Memory B cell (primary cell): Measurements from ENCODE around the gene CYP27A1.
A peak's percentile ranks its signal among the peaks of the same experiment; 100 is the strongest.

Experiments
- ATAC-seq: fragments of 150-1000 bp; cut with Tn5 transposase; 2 replicates; pipeline ENCODE4 v1.10.0; 2021; ENCODE audit warnings: low read depth, mild to moderate bottlenecking, moderate library complexity
- DNase-seq, 2 donors: peaks; one replicate each; pipeline ENCODE4 v3.0.0; 2022; ENCODE audit warnings: low spot score in 2 of 2
- H3K27ac Mint-ChIP-seq: one replicate; pipeline ENCODE4 v1.8.0; 2022; ENCODE audit warnings: mild to moderate bottlenecking, moderate library complexity, mixed read lengths
- H3K27me3 Mint-ChIP-seq: one replicate; pipeline ENCODE4 v1.8.0; 2022; ENCODE audit warnings: mixed read lengths
- H3K36me3 Mint-ChIP-seq: one replicate; pipeline ENCODE4 v1.8.0; 2022; ENCODE audit warnings: mild to moderate bottlenecking, mixed read lengths
- H3K4me1 Mint-ChIP-seq: one replicate; pipeline ENCODE4 v1.8.0; 2022; ENCODE audit warnings: mixed read lengths
- H3K4me3 Mint-ChIP-seq: one replicate; pipeline ENCODE4 v1.8.0; 2022; ENCODE audit warnings: mild to moderate bottlenecking, moderate library complexity, mixed read lengths
- H3K9me3 Mint-ChIP-seq: one replicate; pipeline ENCODE4 v1.8.0; 2022; ENCODE audit warnings: mixed read lengths

The CYP27A1 gene

GRCh38 chr2:218858671-218859555 lies 77.0 kb downstream of the CYP27A1 start:
- no peak overlapping the region for H3K27ac Mint-ChIP-seq
- peaks cover 12% of the 10 kb centered on the region for H3K4me1 Mint-ChIP-seq
- ATAC-seq: no peak
- peaks cover 52% of the 10 kb centered on the region for H3K27me3 Mint-ChIP-seq
- H3K4me3 Mint-ChIP-seq: peak overlapping the region; percentile 62
- H3K9me3 Mint-ChIP-seq: no peaks in the 10 kb centered on the region
- no peak for DNase-seq
- no peaks in the 10 kb centered on the region for H3K36me3 Mint-ChIP-seq

- H3K9me3 Mint-ChIP-seq: no peaks in the 10 kb centered on the region
- DNase-seq (no peak), ATAC-seq (peak; percentile 50)
- H3K27me3 Mint-ChIP-seq: peaks cover 50% of the 10 kb centered on the region
- peak within 1 kb of the TSS; percentile 79 for H3K4me3 Mint-ChIP-seq
- no peaks in the 10 kb centered on the region for H3K36me3 Mint-ChIP-seq
- peaks cover 12% of the 10 kb centered on the region for H3K4me1 Mint-ChIP-seq
- H3K27ac Mint-ChIP-seq: peak within 1 kb of the TSS; percentile 40
Measured at GRCh38 chr2:218859556-218859987, 77.6 kb downstream of the CYP27A1 start, which contains the start of gene WNT6. Gene WNT6 (plus strand): TSS chr2:218859805. CDS start chr2:218860038, 233 bp downstream.

- ATAC-seq (peak; percentile 19), DNase-seq (no peak)
- Mint-ChIP-seq H3K27ac (peak overlapping the region; percentile 40), H3K36me3 (no peaks in the 10 kb centered on the region), H3K27me3 (peaks cover 46% of the 10 kb centered on the region), H3K4me3 (peak overlapping the region; percentile 79), H3K9me3 (no peaks in the 10 kb centered on the region), H3K4me1 (peaks cover 12% of the 10 kb centered on the region)
Measured at GRCh38 chr2:218859988-218860831, 78.3 kb downstream of the CYP27A1 start.

GRCh38 chr2:218860950-218861381 lies 79.0 kb downstream of the CYP27A1 start:
- no peak for ATAC-seq

GRCh38 chr2:218861645-218862318 lies 79.8 kb downstream of the CYP27A1 start:
- no peak for ATAC-seq
- H3K9me3 Mint-ChIP-seq: no peaks in the 10 kb centered on the region
- H3K4me1 Mint-ChIP-seq: peaks cover 12% of the 10 kb centered on the region
- peaks cover 40% of the 10 kb centered on the region for H3K27me3 Mint-ChIP-seq
- no peaks in the 10 kb centered on the region for H3K36me3 Mint-ChIP-seq
- no peak for DNase-seq
- H3K4me3 Mint-ChIP-seq: no peak overlapping the region
- H3K27ac Mint-ChIP-seq: no peak overlapping the region

More at GRCh38 chr2:218860950-218861381, 79.0 kb downstream of the CYP27A1 start:
- Mint-ChIP-seq H3K27me3 (peaks cover 44% of the 10 kb centered on the region), H3K27ac (no peak overlapping the region), H3K4me3 (peak overlapping the region; percentile 13), H3K9me3 (no peaks in the 10 kb centered on the region), H3K36me3 (no peaks in the 10 kb centered on the region), H3K4me1 (peaks cover 12% of the 10 kb centered on the region)
- no peak for DNase-seq

GRCh38 chr2:218863021-218863520 lies 81.1 kb downstream of the CYP27A1 start:
- ATAC-seq (no peak), DNase-seq (no peak)
- no peak overlapping the region for H3K4me3 Mint-ChIP-seq
- peaks cover 32% of the 10 kb centered on the region for H3K27me3 Mint-ChIP-seq
- no peaks in the 10 kb centered on the region for H3K36me3 Mint-ChIP-seq
- H3K4me1 Mint-ChIP-seq: peaks cover 12% of the 10 kb centered on the region
- no peak overlapping the region for H3K27ac Mint-ChIP-seq
- H3K9me3 Mint-ChIP-seq: no peaks in the 10 kb centered on the region
